ENCODE results near the gene HNRNPA1L2.
"Not testable (repeated sequence)": the region's sequence is repeated elsewhere in the genome, so short reads cannot be mapped to it uniquely, and the experiment has no call there.

Gene HNRNPA1L2

DNA sequence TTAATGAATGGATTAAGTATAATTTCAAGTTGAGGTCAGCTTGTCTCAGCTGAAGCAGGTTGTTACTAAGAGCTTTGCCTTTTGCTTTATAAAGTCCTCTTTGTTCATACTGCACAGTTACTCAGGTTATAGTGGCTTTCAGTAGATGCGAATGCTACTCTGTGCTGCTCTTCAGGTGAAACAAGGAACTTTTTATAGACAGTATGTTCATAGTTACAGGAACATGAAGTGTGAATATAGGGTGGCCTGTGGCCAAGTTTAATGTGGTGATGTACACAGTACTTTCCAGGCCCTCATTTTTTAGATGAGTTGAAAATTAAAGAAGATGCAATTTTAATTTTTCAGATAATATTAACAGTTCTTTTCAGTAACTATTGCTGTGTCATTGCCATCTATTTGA is 31.2 kb downstream of the HNRNPA1L2 start:
- Histone ChIP-seq H3K27ac (ENCODE audit: insufficient read depth, low read depth, low read length, poor library complexity, severe bottlenecking) (no peak overlapping the region), H3K4me1 (ENCODE audit: control insufficient read depth, insufficient read depth, low read length) (no peaks in the 10 kb centered on the region), H3K9me3 (ENCODE audit: control insufficient read depth, low read length) (no peaks in the 10 kb centered on the region), H3K27me3 (ENCODE audit: control insufficient read depth, insufficient read depth, low read length, poor library complexity, severe bottlenecking) (no peaks in the 10 kb centered on the region), H3K36me3 (ENCODE audit: control insufficient read depth, insufficient read depth, low read length) (peaks cover 6% of the 10 kb centered on the region), H3K4me3 (ENCODE audit: insufficient read depth, low read depth, low read length) (no peak overlapping the region)
- 94 to 100% methylated on average over 1 of the region's 1 CpG for WGBS, 2 experiments

DNA sequence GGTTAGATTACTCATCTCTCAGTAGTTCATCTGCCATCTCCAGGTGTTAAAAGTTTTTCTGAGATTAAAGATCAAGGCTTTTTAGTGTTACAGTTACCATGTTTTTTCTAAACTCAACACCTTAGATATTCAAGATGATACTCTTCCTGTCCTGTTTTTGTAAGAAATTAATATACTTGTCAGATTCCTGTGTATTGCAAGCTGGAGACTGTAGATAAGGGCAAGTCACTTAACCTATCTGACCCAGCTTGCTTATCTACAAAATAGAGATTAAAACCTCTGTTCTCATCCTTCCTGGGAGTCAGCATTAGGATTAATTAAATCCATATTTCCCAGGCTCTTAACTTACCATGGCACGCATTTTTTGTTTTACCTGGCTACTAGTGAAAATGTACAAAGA is 35.6 kb downstream of the HNRNPA1L2 start:
- Histone ChIP-seq H3K4me3 (ENCODE audit: insufficient read depth, low read depth, low read length) (no peak overlapping the region), H3K27ac (ENCODE audit: insufficient read depth, low read depth, low read length, poor library complexity, severe bottlenecking) (no peak overlapping the region), H3K9me3 (ENCODE audit: control insufficient read depth, low read length) (no peaks in the 10 kb centered on the region), H3K27me3 (ENCODE audit: control insufficient read depth, insufficient read depth, low read length, poor library complexity, severe bottlenecking) (no peaks in the 10 kb centered on the region), H3K36me3 (ENCODE audit: control insufficient read depth, insufficient read depth, low read length) (peaks cover 3% of the 10 kb centered on the region), H3K4me1 (ENCODE audit: control insufficient read depth, insufficient read depth, low read length) (no peaks in the 10 kb centered on the region)
- WGBS, 2 experiments: 93 to 100% methylated on average over 1 of the region's 1 CpG

DNA sequence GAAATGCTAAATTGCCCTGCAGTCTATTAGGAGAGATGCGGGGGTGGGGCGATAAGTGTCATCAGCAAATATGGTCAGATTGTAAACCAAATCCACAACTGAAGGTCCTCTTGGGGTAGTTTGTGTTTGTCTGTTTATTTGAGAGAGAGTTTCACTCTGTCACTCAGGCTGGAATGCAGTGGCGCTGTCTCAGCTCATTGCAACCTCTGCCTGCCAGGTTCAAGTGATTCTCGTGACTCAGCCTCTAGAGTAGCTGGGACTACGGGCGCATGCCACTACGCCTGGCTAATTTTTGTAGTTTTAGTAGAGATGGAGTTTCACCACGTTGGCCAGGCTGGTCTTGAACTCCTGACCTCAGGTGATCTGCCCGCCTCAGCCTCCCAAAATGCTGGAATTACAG is 43.6 kb downstream of the HNRNPA1L2 start:
- H3K27ac ChIP-seq (ENCODE audit: insufficient read depth, low read depth, low read length, poor library complexity, severe bottlenecking); H3K4me3 ChIP-seq (ENCODE audit: insufficient read depth, low read depth, low read length); H3K4me1 ChIP-seq (ENCODE audit: control insufficient read depth, insufficient read depth, low read length); H3K36me3 ChIP-seq (ENCODE audit: control insufficient read depth, insufficient read depth, low read length); H3K27me3 ChIP-seq (ENCODE audit: control insufficient read depth, insufficient read depth, low read length, poor library complexity, severe bottlenecking); H3K9me3 ChIP-seq (ENCODE audit: control insufficient read depth, low read length): not testable (repeated sequence)
- 89 to 92% methylated on average over 9 of the region's 9 CpGs for WGBS, 2 experiments

DNA sequence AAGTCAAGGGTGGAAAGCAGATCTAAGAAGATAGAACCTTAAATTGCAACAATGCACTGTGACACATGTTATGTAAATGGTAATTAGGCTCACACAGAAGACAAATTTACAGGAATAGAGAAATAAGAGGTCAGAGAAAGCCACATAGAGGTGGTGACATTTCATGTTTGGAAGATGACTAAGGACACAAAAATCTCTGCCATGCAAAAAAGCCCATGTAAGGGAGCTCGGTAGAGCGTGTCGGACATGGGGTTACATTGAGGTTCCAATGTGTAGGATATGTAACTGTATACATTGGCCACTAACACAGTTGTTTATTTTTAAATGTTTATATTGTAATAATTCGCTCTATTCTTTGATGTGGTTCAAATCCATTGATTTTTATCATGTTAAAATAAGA is 44.1 kb downstream of the HNRNPA1L2 start:
- Histone ChIP-seq H3K36me3 (ENCODE audit: control insufficient read depth, insufficient read depth, low read length) (peaks cover under 1% of the 10 kb centered on the region), H3K4me3 (ENCODE audit: insufficient read depth, low read depth, low read length) (no peak overlapping the region), H3K9me3 (ENCODE audit: control insufficient read depth, low read length) (no peaks in the 10 kb centered on the region), H3K27me3 (ENCODE audit: control insufficient read depth, insufficient read depth, low read length, poor library complexity, severe bottlenecking) (no peaks in the 10 kb centered on the region), H3K4me1 (ENCODE audit: control insufficient read depth, insufficient read depth, low read length) (no peaks in the 10 kb centered on the region), H3K27ac (ENCODE audit: insufficient read depth, low read depth, low read length, poor library complexity, severe bottlenecking) (no peak overlapping the region)
- 94 to 99% methylated on average over 4 of the region's 4 CpGs for WGBS, 2 experiments
